Stimulated activated CD4-positive, alpha-beta T cell treated with anti-CD3 and anti-CD28 coated beads, Interleukin-12 subunit alpha, Interleukin-12 subunit beta, amount 100 ng/mL, for 48 hours (primary cell): Measurements from ENCODE around the gene GALNT5.
"Not testable (repeated sequence)": the region's sequence is repeated elsewhere in the genome, so short reads cannot be mapped to it uniquely, and the experiment has no call there.

Experiments used
- DNase-seq, 3 donors: peaks; one replicate each; pipeline ENCODE4 v3.0.0-alpha.2; 2020; ENCODE audit warnings: low read depth in 2 of 3, low spot score in 1 of 3

The GALNT5 gene

DNA sequence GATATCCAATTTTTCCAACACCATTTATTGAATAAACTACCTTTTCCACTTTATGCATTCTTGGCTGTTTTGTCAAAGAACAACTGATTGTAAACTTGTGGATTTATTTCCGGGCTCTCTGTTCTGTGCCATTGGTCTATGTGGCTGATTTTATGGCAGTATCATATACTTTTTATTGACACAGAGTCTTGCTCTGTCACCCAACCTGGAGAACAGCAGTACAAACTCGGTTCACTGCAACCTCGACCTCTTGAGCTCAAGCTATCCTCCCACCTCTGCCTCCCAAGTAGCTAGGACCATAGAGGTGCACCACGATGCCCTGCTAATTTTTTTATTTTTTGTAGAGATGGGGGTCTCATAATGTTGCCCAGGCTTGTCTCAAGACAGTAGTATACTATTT is 6.7 kb upstream of the GALNT5 start:
- no peak for DNase-seq

GRCh38 chr2:157251932-157252331 is 5.6 kb upstream of the GALNT5 start:
- DNase-seq: no peak

DNA sequence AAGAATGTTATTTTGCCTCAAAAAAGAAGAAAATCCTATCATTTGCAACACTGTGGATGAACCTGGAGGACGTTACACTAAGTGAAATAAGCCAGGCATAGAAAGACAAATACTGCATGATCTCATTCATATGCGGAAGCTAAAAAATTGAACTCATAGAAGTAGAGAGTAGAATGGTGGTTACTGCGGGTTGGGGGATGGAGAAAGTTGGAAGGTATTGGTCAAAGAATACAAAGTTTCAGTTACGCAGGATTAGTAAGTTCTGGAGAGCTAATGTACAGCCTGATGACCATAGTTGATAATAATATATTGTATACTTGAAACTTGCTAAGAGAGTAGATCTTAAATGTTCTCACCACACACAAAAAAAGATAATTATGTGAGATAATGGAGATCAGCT is 5.0 kb upstream of the GALNT5 start:
- DNase-seq: no peak

DNA sequence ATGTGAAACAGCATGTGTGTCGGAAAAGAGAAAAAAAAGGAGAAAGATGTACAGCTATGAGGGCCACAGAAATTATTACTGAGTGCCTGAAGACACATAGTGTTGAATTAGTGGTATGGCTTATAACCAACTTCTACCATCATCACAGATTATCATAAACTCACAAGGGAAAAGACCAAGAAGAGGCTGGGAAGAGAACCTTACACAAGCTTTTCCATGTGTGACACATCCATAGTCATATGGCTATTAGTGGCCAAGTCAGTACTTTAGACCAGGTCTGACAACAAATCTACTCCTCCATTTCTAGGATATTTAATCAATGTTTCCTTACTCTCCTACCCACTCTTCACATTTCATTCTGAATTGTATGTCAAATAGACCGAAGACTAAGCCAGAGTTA is 3.5 kb upstream of the GALNT5 start:
- no peak for DNase-seq

DNA sequence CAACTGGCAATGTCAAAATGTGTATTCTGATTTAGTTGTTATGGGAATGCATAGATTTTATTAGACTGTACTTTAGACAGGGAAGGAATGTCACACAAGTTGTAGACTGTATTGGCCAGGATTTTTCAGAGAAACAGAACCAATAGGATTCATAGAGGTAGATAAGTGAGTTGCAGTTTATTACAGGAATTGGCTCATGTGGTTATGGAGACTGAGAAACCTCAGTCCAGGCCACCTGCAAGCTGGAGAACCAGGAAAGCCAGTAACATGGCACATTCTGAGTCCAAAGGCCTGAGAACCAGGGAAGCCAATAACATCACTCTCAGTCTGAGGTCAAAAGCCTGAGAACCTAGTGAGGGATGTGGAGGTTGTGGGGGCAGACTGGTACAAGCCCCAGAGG is 1.8 kb upstream of the GALNT5 start:
- no peak for DNase-seq

DNA sequence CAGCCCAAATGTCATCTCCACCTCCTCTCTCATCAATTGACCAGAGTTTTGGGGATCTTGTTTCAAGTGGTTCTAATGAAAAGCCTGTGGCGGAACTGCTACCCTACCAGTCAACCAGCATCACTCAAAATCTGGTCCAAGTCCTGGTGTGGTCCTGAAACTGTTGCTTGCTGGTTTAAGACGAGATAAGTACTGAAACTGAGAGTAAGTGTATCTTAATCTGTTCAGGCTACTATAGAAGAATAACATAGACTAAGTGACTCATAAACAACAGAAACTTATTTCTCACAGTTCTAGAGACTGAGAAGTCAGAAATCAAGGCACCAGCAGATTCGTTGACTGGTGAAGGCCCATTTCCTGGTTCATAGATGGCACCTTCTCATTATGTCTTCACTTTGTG is 879 bp upstream of the GALNT5 start:
- peak in 2 of 3 donors; percentile 23 to 45 for DNase-seq

DNA sequence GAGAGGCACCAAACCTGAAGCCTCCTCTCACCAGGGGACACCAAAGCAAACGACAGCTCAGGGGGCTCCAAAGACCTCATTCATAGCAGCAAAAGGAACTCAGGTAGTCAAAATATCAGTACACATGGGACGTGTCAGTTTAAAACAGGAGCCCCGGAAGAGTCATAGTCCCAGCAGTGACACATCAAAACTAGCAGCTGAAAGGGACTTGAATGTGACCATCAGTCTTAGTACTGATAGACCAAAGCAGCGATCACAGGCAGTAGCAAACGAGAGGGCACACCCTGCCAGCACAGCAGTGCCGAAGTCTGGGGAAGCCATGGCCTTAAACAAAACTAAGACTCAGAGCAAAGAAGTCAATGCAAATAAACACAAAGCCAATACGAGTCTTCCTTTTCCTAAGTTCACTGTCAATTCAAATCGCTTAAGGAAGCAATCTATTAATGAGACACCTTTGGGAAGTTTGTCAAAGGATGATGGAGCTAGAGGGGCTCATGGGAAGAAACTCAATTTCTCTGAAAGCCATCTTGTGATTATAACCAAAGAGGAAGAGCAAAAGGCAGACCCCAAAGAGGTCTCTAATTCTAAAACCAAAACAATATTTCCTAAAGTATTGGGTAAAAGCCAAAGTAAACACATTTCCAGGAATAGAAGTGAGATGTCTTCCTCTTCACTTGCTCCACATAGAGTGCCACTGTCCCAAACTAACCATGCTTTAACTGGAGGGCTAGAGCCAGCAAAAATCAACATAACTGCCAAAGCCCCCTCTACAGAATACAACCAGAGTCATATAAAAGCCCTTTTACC is 1.2 kb downstream of the GALNT5 start:
- DNase-seq: no peak

GRCh38 chr2:157259386-157259785 is 1.9 kb downstream of the GALNT5 start:
- DNase-seq: no peak

- no peak for DNase-seq
These were observed 2.5 kb downstream of the GALNT5 start for GRCh38 chr2:157259960-157260359.

- DNase-seq: no peak
These were observed 3.2 kb downstream of the GALNT5 start for GRCh38 chr2:157260533-157261198.

- DNase-seq: peak; percentile 52 to 62 (median 54)
These were observed 3.8 kb downstream of the GALNT5 start for GRCh38 chr2:157261199-157261782.

GRCh38 chr2:157262248-157262647 is 4.7 kb downstream of the GALNT5 start:
- no peak for DNase-seq

GRCh38 chr2:157264099-157264498 is 6.6 kb downstream of the GALNT5 start:
- DNase-seq: no peak

DNA sequence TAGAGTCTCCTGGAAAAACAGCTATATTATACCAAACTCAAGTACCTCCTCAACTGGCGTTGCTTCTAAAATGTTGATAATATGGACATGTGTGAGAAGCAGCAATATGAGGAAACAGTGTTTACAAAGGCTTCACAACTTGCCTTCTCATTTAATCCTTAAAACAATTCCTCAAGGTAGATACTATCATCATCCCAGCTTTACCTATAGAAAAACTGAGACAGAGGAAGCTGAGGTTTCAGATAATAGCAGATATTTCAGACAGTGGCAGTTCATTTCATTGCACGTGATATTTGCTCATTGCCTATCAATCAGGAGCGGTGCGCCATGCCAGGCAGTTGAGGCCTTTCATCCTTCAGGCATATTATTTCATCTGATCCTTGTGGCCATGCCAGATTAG is 8.3 kb downstream of the GALNT5 start:
- no peak for DNase-seq

- DNase-seq: no peak
These were observed 10.0 kb downstream of the GALNT5 start for GRCh38 chr2:157267476-157267875.

DNA sequence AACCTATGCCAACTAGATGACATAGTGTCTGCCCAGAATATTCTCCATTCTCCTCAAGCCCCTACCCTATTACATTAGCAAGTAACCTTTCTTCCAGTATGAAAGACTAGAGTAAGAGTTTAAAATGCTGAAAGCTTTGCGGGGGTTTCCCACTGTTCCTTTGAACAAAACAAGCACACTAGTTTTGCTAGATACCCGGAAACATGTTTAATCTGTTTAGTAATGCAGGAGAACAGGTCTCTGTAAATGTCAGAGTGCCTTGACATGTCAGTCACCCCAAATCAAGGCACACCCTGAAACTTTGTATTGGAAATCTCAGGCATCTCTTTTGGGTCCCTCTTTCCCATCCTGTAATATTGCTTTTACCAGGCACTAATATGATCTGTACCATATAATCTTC is 11.6 kb downstream of the GALNT5 start:
- DNase-seq: no peak

DNA sequence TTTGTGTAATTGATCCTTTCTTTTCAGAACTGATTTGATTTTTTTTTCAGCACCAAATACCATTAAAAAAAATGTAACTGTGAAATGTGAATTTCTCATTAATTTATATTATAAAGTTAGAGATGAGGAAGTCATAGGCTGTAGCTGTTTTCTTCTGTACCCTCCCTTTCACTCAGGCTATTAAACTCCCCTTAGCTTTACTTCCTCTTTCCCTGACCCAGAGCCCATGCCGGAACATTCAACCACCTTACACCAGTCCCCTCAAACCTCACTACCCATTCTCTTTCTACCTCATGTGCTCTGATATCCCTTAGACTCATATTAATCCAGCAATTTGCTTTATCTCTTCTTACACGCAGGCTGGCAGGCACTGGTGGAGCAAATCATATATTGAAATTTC is 12.4 kb downstream of the GALNT5 start:
- no peak for DNase-seq

DNA sequence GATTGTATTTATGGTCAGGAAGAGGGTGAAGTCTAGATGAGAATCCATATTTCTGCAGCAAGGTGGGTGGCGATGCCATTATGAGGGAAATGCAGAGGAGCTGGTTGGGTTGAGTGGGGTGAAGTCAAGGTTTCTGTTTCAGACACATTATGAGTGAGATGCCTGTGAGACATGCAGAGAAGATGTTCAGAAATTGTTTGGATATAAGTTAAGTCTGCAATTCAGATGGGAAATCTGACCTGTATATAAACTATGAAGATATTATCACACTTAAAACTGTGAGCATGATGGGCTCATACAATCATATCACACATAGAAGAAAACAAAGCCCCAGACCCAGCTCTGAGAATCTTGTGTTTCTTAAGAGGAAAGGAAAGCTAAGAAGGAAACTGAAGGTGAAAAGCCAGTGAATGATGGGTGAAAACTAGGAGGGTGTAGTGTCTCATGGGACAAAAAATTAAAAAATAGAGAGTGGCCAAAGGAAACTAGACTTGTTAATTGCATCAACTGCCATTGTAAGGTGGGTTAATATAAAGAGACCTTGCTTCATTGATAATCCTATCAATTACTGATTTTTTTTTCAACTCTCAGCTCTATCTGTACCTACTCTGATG is 14.2 kb downstream of the GALNT5 start:
- no peak for DNase-seq

DNA sequence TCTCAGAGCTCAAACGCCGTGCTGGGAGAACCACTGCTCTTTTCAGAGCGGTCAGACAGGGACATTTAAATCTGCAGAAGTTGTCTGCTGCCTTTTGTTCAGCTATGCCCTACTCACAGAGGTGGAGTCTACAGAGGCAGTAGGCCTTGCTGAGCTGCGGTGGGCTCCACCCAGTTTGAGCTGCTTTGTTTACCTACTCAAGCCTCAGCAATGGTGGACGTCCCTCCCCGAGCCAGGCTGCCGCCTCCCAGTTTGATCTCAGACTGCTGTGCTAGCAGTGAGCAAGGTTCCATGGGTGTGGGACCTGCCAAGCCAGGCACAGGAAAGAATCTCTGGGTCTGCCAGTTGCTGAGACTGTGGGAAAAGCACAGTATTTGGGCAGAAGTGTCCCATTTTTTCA is 21.8 kb downstream of the GALNT5 start:
- DNase-seq: not testable (repeated sequence)

DNA sequence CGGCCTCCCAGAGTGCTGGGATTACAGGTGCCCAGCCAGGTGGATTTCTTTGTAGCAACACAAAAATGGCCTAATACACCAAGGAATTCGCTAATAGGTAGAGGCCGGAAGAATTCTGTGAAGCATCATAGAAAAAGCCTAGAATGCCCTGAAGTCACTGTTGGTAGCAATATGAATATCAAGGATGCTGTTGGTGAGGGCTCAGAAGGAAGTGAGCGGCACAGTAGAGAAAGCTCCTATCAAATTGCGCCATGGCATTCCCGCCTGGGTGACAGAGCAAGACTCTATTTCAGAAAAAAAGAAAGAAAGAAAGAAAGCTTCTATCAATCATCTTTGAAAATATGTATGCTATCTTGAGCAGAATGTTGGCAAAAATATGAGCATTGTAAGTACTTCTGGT is 23.8 kb downstream of the GALNT5 start:
- DNase-seq: no peak

DNA sequence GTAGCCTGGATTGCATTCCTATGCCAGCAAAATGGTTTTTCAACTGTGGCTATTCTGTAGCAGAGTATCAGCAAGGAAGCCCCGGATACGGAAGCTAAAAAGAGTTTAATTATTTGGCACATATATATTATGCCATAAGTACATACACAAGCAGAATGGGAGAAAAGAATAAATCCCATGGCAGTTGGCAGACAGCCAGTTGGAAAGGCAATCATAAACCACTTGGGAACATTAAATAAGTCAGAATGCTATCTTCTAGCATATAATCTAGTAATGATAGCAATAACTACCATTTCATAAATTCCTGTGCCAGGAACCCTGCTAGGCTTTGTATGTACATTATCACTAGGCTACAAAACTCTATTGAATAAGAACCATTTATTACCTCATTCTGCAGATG is 26.0 kb downstream of the GALNT5 start:
- DNase-seq: no peak

DNA sequence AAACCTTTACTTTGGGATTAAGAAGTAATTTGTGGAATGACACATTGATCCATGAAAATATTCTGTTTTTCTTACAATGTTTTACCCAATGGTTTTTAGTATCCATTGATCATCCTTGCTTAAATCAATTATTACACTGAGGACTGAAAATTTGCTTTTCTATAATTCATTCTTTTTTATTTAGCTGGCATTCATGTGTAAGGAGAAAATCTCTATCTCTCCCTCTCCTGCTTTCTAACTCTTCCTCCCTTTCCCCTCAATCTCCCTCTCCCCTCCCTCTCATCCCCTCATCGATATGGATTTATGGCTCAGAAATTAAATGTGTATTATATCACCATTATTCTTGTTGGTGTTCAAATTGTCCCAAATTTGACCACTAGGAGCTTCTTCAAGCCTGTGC is 29.7 kb downstream of the GALNT5 start:
- DNase-seq: no peak
